ENCODE data around the gene ZNF524.
"Not testable (repeated sequence)": the region's sequence is repeated elsewhere in the genome, so short reads cannot be mapped to it uniquely, and the experiment has no call there.

The ZNF524 gene

GRCh38 chr19:55581823-55582223 is 18.3 kb upstream of the ZNF524 start:
- no peak for DNase-seq

GRCh38 chr19:55582284-55582683 is 17.8 kb upstream of the ZNF524 start:
- not testable (repeated sequence) for DNase-seq

GRCh38 chr19:55583897-55584296 is 16.2 kb upstream of the ZNF524 start:
- DNase-seq, result not testable (repeated sequence)

- DNase-seq, result no peak
These were observed 15.2 kb upstream of the ZNF524 start for GRCh38 chr19:55584871-55585270.

- DNase-seq, result peak; percentile 45 to 59
These were observed 14.3 kb upstream of the ZNF524 start for GRCh38 chr19:55585658-55586339.

- DNase-seq, result peak; percentile 94 to 96
These were observed 13.0 kb upstream of the ZNF524 start for GRCh38 chr19:55586976-55587668.

- DNase-seq, result no peak
These were observed 11.3 kb upstream of the ZNF524 start for GRCh38 chr19:55588738-55589137.

GRCh38 chr19:55590109-55590508 is 10.0 kb upstream of the ZNF524 start:
- DNase-seq, result no peak

- DNase-seq, result no peak
These were observed 9.5 kb upstream of the ZNF524 start for GRCh38 chr19:55590617-55591016.

GRCh38 chr19:55591555-55591954 is 8.5 kb upstream of the ZNF524 start:
- no peak for DNase-seq

- DNase-seq, result no peak
These were observed 7.5 kb upstream of the ZNF524 start for GRCh38 chr19:55592391-55593090.

- DNase-seq, result no peak
These were observed 6.9 kb upstream of the ZNF524 start for GRCh38 chr19:55593096-55593772.

- DNase-seq, result no peak
These were observed 5.0 kb upstream of the ZNF524 start for GRCh38 chr19:55594996-55595545.

GRCh38 chr19:55596304-55596703 is 3.8 kb upstream of the ZNF524 start:
- no peak for DNase-seq

- no peak for DNase-seq
These were observed 2.6 kb upstream of the ZNF524 start for GRCh38 chr19:55597501-55597921.

GRCh38 chr19:55598034-55598433 is 2.1 kb upstream of the ZNF524 start:
- DNase-seq, result no peak

GRCh38 chr19:55598719-55599467 is 1.2 kb upstream of the ZNF524 start:
- DNase-seq, result peak; percentile 94 to 96

- peak; percentile 98 to 99 for DNase-seq
These were observed 633 bp upstream of the ZNF524 start, which contains the start of gene FIZ1 for GRCh38 chr19:55599468-55599841. Gene FIZ1, minus strand, starts transcription at chr19:55599517. Its CDS starts 1,652 bp downstream, at chr19:55597865.

- DNase-seq, result no peak
These were observed 557 bp downstream of the ZNF524 start for GRCh38 chr19:55600662-55601028.

- DNase-seq, result no peak
These were observed 996 bp downstream of the ZNF524 start for GRCh38 chr19:55601084-55601483.

- no peak for DNase-seq
These were observed 2.3 kb downstream of the ZNF524 start for GRCh38 chr19:55602104-55603001.

Data from CD4-positive, alpha-beta T cell treated with Interleukin-4 for 1 hour (primary cell).